ENCODE data around the gene OXA1L. TPM values are rescaled to one million over a fixed set of nuclear protein-coding genes. Genes with fewer than 3 reads are reported as not detected.
"Not testable (repeated sequence)": the region's sequence is repeated elsewhere in the genome, so short reads cannot be mapped to it uniquely, and the experiment has no call there.

Gene OXA1L
- 94.2 and 118 TPM in 2 replicates for total RNA-seq

GRCh38 chr14:22766457-22767322 lies at the start of gene OXA1L:
Gene OXA1L (plus strand): TSS chr14:22766688. CDS start chr14:22766702, 14 bp downstream.
- DNase-seq (ENCODE audit: low read depth, low spot score): peak; percentile 83

- DNase-seq (ENCODE audit: low read depth, low spot score): no peak
Observed at GRCh38 chr14:22718091-22718490, 48.4 kb upstream of the OXA1L start.

- DNase-seq (ENCODE audit: low read depth, low spot score): no peak
Observed at GRCh38 chr14:22721213-22721612, 45.3 kb upstream of the OXA1L start.

- no peak for DNase-seq (ENCODE audit: low read depth, low spot score)
Observed at GRCh38 chr14:22723815-22724214, 42.7 kb upstream of the OXA1L start.

- not testable (repeated sequence) for DNase-seq (ENCODE audit: low read depth, low spot score)
Observed at GRCh38 chr14:22724847-22725246, 41.6 kb upstream of the OXA1L start.

- DNase-seq (ENCODE audit: low read depth, low spot score): not testable (repeated sequence)
Observed at GRCh38 chr14:22725374-22725773, 41.1 kb upstream of the OXA1L start.

- DNase-seq (ENCODE audit: low read depth, low spot score): no peak
Observed at GRCh38 chr14:22726012-22726411, 40.5 kb upstream of the OXA1L start.

GRCh38 chr14:22732062-22732461 lies 34.4 kb upstream of the OXA1L start:
- not testable (repeated sequence) for DNase-seq (ENCODE audit: low read depth, low spot score)

GRCh38 chr14:22733829-22734228 lies 32.7 kb upstream of the OXA1L start:
- DNase-seq (ENCODE audit: low read depth, low spot score): no peak

- DNase-seq (ENCODE audit: low read depth, low spot score): no peak
Observed at GRCh38 chr14:22735096-22735495, 31.4 kb upstream of the OXA1L start.

GRCh38 chr14:22736384-22736783 lies 30.1 kb upstream of the OXA1L start:
- not testable (repeated sequence) for DNase-seq (ENCODE audit: low read depth, low spot score)

GRCh38 chr14:22737052-22737451 lies 29.4 kb upstream of the OXA1L start:
- DNase-seq (ENCODE audit: low read depth, low spot score): no peak

- peak; percentile 78 for DNase-seq (ENCODE audit: low read depth, low spot score)
Observed at GRCh38 chr14:22739423-22739822, 27.1 kb upstream of the OXA1L start.

- no peak for DNase-seq (ENCODE audit: low read depth, low spot score)
Observed at GRCh38 chr14:22740020-22740419, 26.5 kb upstream of the OXA1L start.

- DNase-seq (ENCODE audit: low read depth, low spot score): no peak
Observed at GRCh38 chr14:22747769-22748168, 18.7 kb upstream of the OXA1L start.

- DNase-seq (ENCODE audit: low read depth, low spot score): no peak
Observed at GRCh38 chr14:22748206-22748605, 18.3 kb upstream of the OXA1L start.

GRCh38 chr14:22748631-22749068 lies 17.8 kb upstream of the OXA1L start:
- DNase-seq (ENCODE audit: low read depth, low spot score): no peak

- no peak for DNase-seq (ENCODE audit: low read depth, low spot score)
Observed at GRCh38 chr14:22752422-22752821, 14.1 kb upstream of the OXA1L start.

GRCh38 chr14:22753586-22753985 lies 12.9 kb upstream of the OXA1L start:
- DNase-seq (ENCODE audit: low read depth, low spot score): no peak

- not testable (repeated sequence) for DNase-seq (ENCODE audit: low read depth, low spot score)
Observed at GRCh38 chr14:22757972-22758650, 8.4 kb upstream of the OXA1L start.

GRCh38 chr14:22761734-22762133 lies 4.8 kb upstream of the OXA1L start:
- no peak for DNase-seq (ENCODE audit: low read depth, low spot score)

GRCh38 chr14:22764382-22764781 lies 2.1 kb upstream of the OXA1L start:
- DNase-seq (ENCODE audit: low read depth, low spot score): no peak

GRCh38 chr14:22767323-22767589 lies 768 bp downstream of the OXA1L start:
- no peak for DNase-seq (ENCODE audit: low read depth, low spot score)

All from pulmonary artery endothelial cell (primary cell).